HEK293 (cell line): Measurements from ENCODE around the gene SRP9.

Experiments
- KLF1 ChIP-seq: fragments of 450-650 bp; formaldehyde crosslinking; IDR thresholded peaks from 2 replicates; pipeline ENCODE4 v1.5.1; 2016; ENCODE audit warnings: missing biosample characterization, missing genetic modification characterization
- TF ChIP-seq, protein P1 (sequence below): fragments of 450-650 bp; formaldehyde crosslinking; IDR thresholded peaks from 2 replicates; pipeline ENCODE4 v1.5.1; 2016; ENCODE audit warnings: missing biosample characterization, missing genetic modification characterization
- TF ChIP-seq, protein P2 (sequence below): fragments of 450-650 bp; formaldehyde crosslinking; IDR thresholded peaks from 2 replicates; pipeline ENCODE4 v1.5.1; 2016; ENCODE audit warnings: missing biosample characterization, missing genetic modification characterization
- TF ChIP-seq, protein P3 (sequence below): fragments of 450-650 bp; formaldehyde crosslinking; IDR thresholded peaks from 2 replicates; pipeline ENCODE4 v1.5.1; 2016; ENCODE audit warnings: missing biosample characterization, missing genetic modification characterization

DNA sequence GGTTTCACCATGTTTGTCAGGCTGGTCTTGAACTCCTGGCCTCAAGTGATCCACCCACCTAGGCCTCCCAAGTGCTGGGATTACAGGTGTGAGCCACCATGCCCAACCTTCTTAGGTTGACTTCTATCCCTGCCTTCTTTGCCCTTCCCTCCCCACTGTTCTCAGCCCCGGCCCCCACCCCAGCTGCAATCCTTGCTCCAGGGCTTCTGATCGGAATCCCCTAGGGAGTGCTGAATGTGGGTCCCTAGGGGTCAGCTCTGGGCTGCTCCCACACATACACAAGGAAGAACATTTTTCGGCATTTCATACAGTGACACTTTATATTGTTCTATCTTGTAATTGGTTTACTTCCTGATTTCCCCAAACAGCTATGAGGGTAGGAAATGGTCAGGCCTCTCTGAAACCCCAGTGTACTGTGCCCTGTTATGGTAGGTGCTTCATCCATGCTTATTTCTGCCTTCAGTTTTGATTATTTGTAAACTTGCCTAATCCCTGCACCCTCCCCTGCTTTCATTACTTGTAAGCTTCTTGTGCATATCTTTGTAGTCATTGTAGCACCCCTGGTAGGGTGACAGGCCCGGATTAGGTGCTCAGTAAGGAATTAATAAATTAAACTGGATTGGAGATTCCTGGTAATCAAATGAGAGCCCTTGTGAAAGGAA is 5.8 kb upstream of the SRP9 start:
- TF ChIP-seq, protein P1, sequence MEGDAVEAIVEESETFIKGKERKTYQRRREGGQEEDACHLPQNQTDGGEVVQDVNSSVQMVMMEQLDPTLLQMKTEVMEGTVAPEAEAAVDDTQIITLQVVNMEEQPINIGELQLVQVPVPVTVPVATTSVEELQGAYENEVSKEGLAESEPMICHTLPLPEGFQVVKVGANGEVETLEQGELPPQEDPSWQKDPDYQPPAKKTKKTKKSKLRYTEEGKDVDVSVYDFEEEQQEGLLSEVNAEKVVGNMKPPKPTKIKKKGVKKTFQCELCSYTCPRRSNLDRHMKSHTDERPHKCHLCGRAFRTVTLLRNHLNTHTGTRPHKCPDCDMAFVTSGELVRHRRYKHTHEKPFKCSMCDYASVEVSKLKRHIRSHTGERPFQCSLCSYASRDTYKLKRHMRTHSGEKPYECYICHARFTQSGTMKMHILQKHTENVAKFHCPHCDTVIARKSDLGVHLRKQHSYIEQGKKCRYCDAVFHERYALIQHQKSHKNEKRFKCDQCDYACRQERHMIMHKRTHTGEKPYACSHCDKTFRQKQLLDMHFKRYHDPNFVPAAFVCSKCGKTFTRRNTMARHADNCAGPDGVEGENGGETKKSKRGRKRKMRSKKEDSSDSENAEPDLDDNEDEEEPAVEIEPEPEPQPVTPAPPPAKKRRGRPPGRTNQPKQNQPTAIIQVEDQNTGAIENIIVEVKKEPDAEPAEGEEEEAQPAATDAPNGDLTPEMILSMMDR: no peak
- TF ChIP-seq KLF1 (tag by site-specific recombination): no peak
- TF ChIP-seq, protein P2, sequence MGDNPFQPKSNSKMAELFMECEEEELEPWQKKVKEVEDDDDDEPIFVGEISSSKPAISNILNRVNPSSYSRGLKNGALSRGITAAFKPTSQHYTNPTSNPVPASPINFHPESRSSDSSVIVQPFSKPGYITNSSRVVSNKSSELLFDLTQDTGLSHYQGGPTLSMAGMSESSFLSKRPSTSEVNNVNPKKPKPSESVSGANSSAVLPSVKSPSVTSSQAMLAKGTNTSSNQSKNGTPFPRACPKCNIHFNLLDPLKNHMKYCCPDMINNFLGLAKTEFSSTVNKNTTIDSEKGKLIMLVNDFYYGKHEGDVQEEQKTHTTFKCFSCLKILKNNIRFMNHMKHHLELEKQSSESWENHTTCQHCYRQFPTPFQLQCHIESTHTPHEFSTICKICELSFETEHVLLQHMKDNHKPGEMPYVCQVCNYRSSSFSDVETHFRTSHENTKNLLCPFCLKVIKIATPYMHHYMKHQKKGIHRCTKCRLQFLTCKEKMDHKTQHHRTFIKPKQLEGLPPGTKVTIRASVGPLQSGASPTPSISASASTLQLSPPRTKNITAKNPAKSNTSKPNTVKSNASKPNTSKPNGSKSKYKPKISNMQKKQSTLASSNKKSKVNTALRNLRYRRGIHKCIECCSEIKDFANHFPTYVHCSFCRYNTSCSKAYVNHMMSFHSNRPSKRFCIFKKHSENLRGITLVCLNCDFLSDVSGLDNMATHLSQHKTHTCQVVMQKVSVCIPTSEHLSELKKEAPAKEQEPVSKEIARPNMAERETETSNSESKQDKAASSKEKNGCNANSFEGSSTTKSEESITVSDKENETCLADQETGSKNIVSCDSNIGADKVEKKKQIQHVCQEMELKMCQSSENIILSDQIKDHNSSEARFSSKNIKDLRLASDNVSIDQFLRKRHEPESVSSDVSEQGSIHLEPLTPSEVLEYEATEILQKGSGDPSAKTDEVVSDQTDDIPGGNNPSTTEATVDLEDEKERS (tag by site-specific recombination): no peak
- TF ChIP-seq, protein P3, sequence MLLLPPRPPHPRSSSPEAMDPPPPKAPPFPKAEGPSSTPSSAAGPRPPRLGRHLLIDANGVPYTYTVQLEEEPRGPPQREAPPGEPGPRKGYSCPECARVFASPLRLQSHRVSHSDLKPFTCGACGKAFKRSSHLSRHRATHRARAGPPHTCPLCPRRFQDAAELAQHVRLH (tag by site-specific recombination): no peak
